Measurements from ENCODE around the gene CLIP3. TPM values are rescaled to one million over a fixed set of nuclear protein-coding genes. Genes with fewer than 3 reads are reported as not detected.
A peak's percentile ranks its signal among the peaks of the same experiment; 100 is the strongest.

The CLIP3 gene
- total and polyA plus RNA-seq, 9 of the 15 experiments (the other 6 are each of a cell fraction or from before 2014, with no cell fraction given): 0.01 to 0.50 (median 0.15) TPM; not detected in 1

- TF ChIP-seq ZNF224 (CRISPR knock-in tag; IDR thresholded peaks at IDR 0.05): no peak
- no peak for TF ChIP-seq ID3 (CRISPR knock-in tag; IDR thresholded peaks at IDR 0.05)
- no peak for TF ChIP-seq ID3 (tag; IDR thresholded peaks at IDR 0.05)
- peak; percentile 96 for TF ChIP-seq RBFOX2 (IDR thresholded peaks at IDR 0.05; ENCODE audit: low read depth, low read length)
- no peak for TF ChIP-seq TFAM (CRISPR knock-in tag; conservative IDR thresholded peaks at IDR 0.05)
- no peak for TF ChIP-seq CREB3 (tag; conservative IDR thresholded peaks at IDR 0.05; ENCODE audit: low read depth)
- TF ChIP-seq NUFIP1 (IDR thresholded peaks at IDR 0.05; ENCODE audit: partially characterized antibody): no peak
- TF ChIP-seq VEZF1 (CRISPR knock-in tag; IDR thresholded peaks at IDR 0.05): peak; percentile 36
- TF ChIP-seq FOXJ2 (tag; IDR thresholded peaks at IDR 0.05): no peak; the same call in 1 of the 2 replicates
- no peak for TF ChIP-seq CLOCK (CRISPR knock-in tag; IDR thresholded peaks at IDR 0.05; ENCODE audit: borderline replicate concordance)
- TF ChIP-seq PHF21A (IDR thresholded peaks at IDR 0.05; ENCODE audit: borderline replicate concordance, low read depth): peak; percentile 65; the same call in 1 of the 2 replicates
- TF ChIP-seq FIP1L1 (IDR thresholded peaks at IDR 0.05; ENCODE audit: low read depth, low read length, poor library complexity, severe bottlenecking): no peak
- TF ChIP-seq ATF6 (CRISPR knock-in tag; IDR thresholded peaks at IDR 0.05): peak; percentile 86
- no peak for TF ChIP-seq ZNF316 (IDR thresholded peaks at IDR 0.05)
- no peak for TF ChIP-seq DLX4 (CRISPR knock-in tag; IDR thresholded peaks at IDR 0.05)
Measured at GRCh38 chr19:36054733-36055686, 22.3 kb upstream of the CLIP3 start, which contains the start of gene WDR62 (continued).

Data from K562 (cell line).